ENCODE results near the gene LYRM4. TPM values are rescaled to one million over a fixed set of nuclear protein-coding genes. Genes with fewer than 3 reads are reported as not detected.

Gene LYRM4
- total RNA-seq, 4 donors from 2014 or later = 9.2 to 28.2 (median 14.2) TPM

DNA sequence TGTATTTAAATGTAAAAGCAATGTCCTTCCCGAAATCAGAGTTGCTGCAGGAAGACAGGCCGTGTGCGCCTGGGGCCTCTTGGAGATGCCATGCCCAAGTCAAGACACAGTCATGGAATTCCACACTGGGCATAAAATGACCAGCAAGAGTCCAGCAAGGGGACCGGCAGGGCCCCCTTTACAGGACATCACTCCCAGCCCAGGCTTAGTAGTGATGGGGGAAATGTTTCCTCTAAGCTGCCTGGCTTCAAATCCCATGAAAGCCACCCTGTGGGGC is 177.5 kb downstream of the LYRM4 start:
- Histone ChIP-seq H3K4me1 (peaks cover 15 to 67% (median 17%) of the 10 kb centered on the region in 3 donors), H3K9me3 (no peaks in the 10 kb centered on the region), H3K27me3 (peaks cover 0 to 46% (median 0%) of the 10 kb centered on the region in 4 donors), H3K27ac (peak overlapping the region in 3 of 4 donors; percentile 7 to 83 (median 80)), H3K36me3 (no peaks in the 10 kb centered on the region), H3K4me3 (no peak overlapping the region)
- no peak for TF ChIP-seq POLR2A (IDR thresholded peaks at IDR 0.05)
- TF ChIP-seq, protein P1, sequence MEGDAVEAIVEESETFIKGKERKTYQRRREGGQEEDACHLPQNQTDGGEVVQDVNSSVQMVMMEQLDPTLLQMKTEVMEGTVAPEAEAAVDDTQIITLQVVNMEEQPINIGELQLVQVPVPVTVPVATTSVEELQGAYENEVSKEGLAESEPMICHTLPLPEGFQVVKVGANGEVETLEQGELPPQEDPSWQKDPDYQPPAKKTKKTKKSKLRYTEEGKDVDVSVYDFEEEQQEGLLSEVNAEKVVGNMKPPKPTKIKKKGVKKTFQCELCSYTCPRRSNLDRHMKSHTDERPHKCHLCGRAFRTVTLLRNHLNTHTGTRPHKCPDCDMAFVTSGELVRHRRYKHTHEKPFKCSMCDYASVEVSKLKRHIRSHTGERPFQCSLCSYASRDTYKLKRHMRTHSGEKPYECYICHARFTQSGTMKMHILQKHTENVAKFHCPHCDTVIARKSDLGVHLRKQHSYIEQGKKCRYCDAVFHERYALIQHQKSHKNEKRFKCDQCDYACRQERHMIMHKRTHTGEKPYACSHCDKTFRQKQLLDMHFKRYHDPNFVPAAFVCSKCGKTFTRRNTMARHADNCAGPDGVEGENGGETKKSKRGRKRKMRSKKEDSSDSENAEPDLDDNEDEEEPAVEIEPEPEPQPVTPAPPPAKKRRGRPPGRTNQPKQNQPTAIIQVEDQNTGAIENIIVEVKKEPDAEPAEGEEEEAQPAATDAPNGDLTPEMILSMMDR (IDR thresholded peaks at IDR 0.05) = no peak
- intact Hi-C loops (cut with DNase I) = no loop called here
- DNase-seq = no peak
- 33 to 40% methylated on average over 3 to 4 of the region's 4 CpGs for WGBS, 2 donors

DNA sequence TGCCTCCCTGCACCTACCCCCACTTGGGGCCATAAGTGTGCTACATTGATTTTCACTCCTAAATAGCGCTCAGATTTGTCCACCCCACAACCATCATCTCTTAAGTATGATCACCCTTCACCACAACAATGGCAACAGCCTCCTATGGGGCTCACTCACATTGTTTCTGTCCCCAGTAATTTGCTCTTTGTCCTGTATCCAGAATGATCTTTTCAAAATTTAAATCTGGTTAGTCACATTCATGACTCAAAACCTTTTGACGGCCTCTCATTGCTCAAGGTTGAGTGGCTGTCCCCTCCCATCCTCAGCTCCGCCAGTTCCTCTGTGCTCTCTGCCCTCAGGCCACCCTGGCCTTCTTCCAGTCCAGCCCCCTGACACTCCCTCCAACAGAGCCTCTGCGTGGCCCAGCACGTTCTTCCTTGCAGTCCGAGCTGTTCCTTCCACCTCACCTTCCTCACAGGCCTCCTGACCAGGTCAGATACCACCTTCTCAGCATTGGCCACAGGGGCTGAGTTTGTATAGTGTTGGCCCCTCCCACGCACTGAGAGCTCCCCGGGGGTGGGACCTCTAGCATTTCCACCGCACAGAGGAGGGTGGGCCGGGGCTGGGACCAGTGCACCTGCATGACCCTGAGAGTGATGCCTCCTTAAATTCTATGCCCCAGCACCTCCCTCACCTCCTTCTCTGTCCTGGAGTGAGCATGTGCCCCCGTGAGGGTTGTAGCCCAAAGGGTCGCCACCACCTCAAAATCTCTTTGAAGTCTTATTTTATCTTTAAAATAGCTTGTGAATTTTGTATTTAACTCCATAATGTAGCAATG is 178.1 kb downstream of the LYRM4 start:
- DNase-seq = no peak
- Histone ChIP-seq H3K36me3 (no peaks in the 10 kb centered on the region), H3K27ac (peak overlapping the region; percentile 7 to 83 (median 62)), H3K9me3 (no peaks in the 10 kb centered on the region), H3K4me3 (no peak overlapping the region), H3K4me1 (peaks cover 15 to 62% (median 17%) of the 10 kb centered on the region in 3 donors), H3K27me3 (peaks cover 0 to 40% (median 0%) of the 10 kb centered on the region in 4 donors)
- intact Hi-C loops (cut with DNase I) = no loop called here
- WGBS, 2 donors = 57 to 60% methylated on average over 10 to 12 of the region's 12 CpGs
- TF ChIP-seq POLR2A (IDR thresholded peaks at IDR 0.05) = no peak
- TF ChIP-seq, protein P1 (IDR thresholded peaks at IDR 0.05) = no peak

DNA sequence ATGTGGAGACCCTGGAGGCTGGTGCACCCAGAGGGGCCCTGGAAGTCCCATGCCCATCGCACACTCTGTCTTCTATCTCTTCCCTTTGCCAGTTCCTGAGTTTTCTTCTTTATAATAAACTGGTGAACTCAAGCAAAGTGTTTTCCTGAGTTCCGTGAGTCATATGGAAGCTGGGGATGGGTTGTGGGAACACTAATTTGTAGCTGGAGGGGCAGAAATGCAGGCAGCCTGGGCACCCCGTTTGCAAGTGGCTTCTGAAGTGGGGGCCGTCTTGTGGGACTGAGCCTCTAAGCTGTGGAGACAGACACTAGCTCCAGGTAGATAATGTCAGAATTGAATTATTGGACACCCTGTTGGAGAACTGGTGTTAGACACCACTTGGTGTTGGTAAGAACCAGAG is 178.8 kb downstream of the LYRM4 start:
- H3K27ac ChIP-seq = peak overlapping the region in 3 of 4 donors; percentile 43 to 80 (median 51)
- TF ChIP-seq POLR2A (IDR thresholded peaks at IDR 0.05) = no peak
- TF ChIP-seq, protein P1 (IDR thresholded peaks at IDR 0.05) = no peak
- 26 to 72% methylated on average over 3 of the region's 4 CpGs for WGBS, 2 donors
- H3K9me3 ChIP-seq = no peaks in the 10 kb centered on the region
- H3K36me3 ChIP-seq = no peaks in the 10 kb centered on the region
- no peak for DNase-seq
- H3K4me1 ChIP-seq = peaks cover 15 to 54% (median 17%) of the 10 kb centered on the region in 3 donors
- H3K4me3 ChIP-seq = no peak overlapping the region
- intact Hi-C loops (cut with DNase I) = no loop called here
- H3K27me3 ChIP-seq = peaks cover 0 to 33% (median 0%) of the 10 kb centered on the region in 4 donors

DNA sequence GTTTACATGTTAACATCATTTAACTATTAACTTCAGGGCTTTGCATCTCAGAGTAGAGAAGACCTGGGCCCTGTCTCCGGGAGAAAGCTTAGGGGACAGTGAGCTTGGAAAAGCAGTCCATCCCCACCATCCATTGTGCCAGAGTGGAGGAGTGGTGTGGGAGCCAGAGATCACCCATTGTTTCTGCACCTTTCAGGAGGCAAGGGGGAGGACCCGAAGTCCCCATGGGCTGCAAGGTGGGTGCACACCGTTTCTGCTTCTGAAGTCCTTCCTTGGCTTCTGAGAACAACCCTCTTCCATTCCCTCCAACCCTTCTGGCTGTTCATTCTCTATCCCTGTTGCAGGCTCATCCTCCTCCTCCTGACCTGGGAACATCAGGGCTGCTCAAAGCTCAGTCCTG is 179.6 kb downstream of the LYRM4 start:
- DNase-seq = no peak
- no peak overlapping the region for H3K27ac ChIP-seq
- peaks cover 11 to 47% (median 14%) of the 10 kb centered on the region in 3 donors for H3K4me1 ChIP-seq
- H3K36me3 ChIP-seq = no peaks in the 10 kb centered on the region
- intact Hi-C loops (cut with DNase I) = no loop called here
- H3K9me3 ChIP-seq = no peaks in the 10 kb centered on the region
- H3K4me3 ChIP-seq = no peak overlapping the region
- H3K27me3 ChIP-seq = peaks cover 0 to 25% (median 0%) of the 10 kb centered on the region in 4 donors
- TF ChIP-seq, protein P1 (IDR thresholded peaks at IDR 0.05) = no peak
- no peak for TF ChIP-seq POLR2A (IDR thresholded peaks at IDR 0.05)
- WGBS, 2 donors = 93 to 100% methylated on average over 1 to 2 of the region's 3 CpGs

DNA sequence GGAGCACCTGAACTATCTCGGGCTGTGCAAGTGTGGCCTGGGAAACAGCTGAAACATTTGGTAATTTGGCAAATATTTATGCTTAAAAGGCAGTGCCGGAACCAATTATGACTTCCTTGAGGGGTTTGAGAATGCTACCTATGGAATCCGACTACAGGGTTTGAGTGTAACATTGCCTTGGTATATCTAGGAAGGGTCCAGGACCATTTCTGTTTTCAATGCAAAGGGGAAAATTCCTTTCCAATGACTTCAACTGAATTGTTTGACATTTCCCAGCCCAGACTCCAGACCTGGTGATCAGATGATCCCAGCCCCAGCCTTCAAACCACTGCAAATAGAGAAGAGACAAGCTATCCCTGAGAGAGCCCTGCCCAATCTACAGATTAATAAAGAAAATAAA is 180.2 kb downstream of the LYRM4 start:
- TF ChIP-seq, protein P1 (IDR thresholded peaks at IDR 0.05) = no peak
- TF ChIP-seq POLR2A (IDR thresholded peaks at IDR 0.05) = no peak
- intact Hi-C loops (cut with DNase I) = no loop called here
- 46 to 60% methylated on average over 2 to 3 of the region's 3 CpGs for WGBS, 2 donors
- Histone ChIP-seq H3K27ac (no peak overlapping the region), H3K4me3 (no peak overlapping the region), H3K36me3 (no peaks in the 10 kb centered on the region), H3K4me1 (peaks cover 9 to 41% (median 9%) of the 10 kb centered on the region in 3 donors), H3K27me3 (peaks cover 0 to 19% (median 0%) of the 10 kb centered on the region in 4 donors), H3K9me3 (no peaks in the 10 kb centered on the region)
- no peak for DNase-seq

Measured in esophagus squamous epithelium (tissue), 5 donors.